GF-D8 (cell line): ENCODE measurements around the gene DNAJC15.
"Not testable (repeated sequence)": the region's sequence is repeated elsewhere in the genome, so short reads cannot be mapped to it uniquely, and the experiment has no call there.

ENCODE experiments used
- DNase-seq: peaks from one replicate; lab custom pipeline; 2025; lab: John Stamatoyannopoulos, UW

DNAJC15 gene

GRCh38 chr13:43005460-43006236, 17.7 kb upstream of the DNAJC15 start:
- DNase-seq: no peak

DNA sequence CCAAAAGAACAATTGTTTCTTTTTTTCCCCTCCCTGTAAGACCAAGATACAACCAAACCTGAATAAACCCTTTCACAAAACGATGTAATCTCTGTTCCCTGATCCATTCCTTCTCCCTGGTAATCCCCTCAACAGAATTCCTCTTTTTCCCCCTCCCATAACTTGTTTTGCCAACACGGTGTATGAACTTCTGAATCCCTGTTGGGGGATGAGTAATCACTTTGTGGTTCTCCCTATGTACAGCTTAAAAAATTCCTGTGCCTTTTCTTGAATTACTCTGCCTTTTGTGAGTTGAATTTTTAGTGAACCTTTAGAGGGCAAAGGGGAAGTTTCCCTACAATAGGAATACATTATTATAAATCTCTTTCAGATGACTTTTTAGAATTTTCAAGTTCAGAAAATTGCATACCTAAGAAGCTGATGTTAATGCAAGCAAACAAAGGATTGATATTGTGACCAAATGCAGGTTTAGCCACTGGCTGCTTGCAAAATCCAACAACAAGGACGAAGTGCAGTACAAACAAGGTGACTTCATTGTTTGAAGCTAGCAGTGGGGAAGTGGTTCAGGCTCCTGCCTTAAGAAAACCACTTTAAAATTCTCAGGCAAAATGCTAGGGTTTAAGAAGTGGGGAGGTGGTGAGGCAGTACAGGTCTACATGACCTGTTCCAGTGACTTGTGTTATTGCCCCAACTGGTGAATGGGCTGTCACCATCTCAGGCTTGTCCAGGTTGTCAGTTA, 16.3 kb upstream of the DNAJC15 start:
- DNase-seq: no peak

DNA sequence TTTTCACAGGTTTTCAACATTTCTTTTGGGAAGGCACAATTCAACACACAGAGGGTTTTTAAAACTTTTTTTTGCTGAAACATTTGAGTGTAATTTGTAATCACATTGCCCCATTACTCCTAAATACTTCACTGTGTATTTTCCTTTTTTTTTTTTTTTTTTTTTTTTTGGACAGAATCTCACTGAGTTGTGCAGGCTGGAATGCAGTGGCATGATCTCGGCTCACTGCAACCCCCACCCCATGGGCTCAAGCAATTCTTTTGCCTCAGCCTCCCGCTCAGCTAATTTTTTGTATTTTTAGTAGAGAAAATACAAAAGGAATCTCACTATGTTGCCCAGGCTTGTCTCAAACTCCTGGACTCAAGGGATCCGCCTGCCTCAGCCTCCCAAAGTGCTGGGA, 14.8 kb upstream of the DNAJC15 start:
- DNase-seq: no peak

- DNase-seq: no peak
Observed at GRCh38 chr13:43009506-43009905, 13.9 kb upstream of the DNAJC15 start.

DNA sequence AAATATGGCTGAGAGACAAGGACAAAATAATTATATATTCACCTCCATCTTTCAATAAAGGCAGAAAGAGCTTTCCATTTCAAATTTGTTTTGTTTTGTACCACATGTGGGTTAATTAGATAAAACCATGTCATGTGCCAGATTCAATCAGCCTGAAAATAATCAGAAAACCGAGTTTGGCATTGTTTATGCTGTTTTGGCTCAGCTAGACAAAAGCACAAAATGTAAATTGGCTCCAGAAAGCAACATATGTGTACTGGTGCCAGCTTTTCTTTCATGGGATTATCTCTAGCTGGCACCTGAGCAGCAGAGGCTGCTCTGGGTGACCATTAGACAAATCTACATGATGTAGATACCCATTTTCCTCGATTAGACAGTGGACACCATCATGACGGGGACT, 9.2 kb upstream of the DNAJC15 start:
- no peak for DNase-seq

GRCh38 chr13:43016226-43016625, 7.2 kb upstream of the DNAJC15 start:
- DNase-seq: no peak

DNA sequence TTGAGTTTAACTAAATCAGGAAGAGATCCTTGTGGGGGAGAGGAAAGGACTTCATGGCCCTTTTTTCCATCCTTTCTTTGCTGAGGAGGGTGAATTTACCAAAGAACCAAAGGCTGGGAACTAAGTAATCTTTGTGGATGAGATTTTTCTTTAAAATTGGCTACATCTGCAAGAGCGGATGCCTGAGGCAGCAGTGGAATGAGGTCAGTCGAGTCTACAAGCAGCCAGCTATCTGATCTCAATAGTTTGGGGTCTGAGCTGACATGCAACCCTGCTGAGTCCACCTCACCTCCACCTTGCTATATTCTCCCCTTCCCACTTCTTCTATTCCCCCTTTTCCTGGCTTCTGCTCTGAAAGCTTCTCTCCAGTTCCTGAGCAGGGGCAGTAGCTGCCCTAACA, 3.6 kb upstream of the DNAJC15 start:
- DNase-seq: no peak

- DNase-seq: no peak
Observed at GRCh38 chr13:43020794-43021193, 2.6 kb upstream of the DNAJC15 start.

GRCh38 chr13:43021926-43022670, 1.3 kb upstream of the DNAJC15 start:
- no peak for DNase-seq

- no peak for DNase-seq
Observed at GRCh38 chr13:43022934-43023288, 475 bp upstream of the DNAJC15 start.

DNA sequence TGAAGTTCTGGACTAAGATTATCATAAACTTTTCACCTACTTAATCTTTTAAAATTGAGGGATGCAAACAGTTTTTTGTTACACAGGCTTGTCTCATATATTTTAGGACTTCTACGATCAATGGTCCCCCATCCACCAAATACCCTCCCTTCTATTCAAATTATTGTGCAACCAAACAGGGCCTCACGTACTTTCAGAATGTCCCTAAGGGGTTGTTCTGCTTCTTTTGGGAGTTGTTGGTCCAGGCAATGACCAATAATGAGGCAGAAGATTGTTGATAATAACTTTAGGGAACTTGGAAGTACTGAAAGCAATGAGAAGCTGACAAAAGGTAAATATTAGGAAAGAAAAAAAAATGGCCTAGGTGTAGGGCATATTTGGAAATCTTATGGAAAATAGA, 2.9 kb downstream of the DNAJC15 start:
- no peak for DNase-seq

DNA sequence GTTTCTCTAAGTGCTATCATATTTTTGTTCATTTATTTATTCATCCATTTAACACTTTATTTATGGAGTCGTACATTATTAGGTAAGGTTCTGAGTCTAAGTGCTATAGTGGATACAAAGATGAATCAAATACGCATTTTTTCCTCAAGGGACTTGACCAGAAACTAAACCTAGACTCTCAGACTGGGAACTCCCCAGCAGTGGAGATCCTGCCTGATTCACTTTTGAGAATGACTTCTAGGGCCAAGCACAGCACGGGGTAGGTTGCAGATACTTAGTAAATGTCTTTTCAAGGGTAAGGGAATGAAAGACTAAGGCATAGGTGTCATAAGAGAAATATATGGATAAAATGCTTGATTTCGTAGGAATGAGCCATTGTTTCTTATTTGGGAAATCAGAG, 7.2 kb downstream of the DNAJC15 start:
- DNase-seq: no peak

DNA sequence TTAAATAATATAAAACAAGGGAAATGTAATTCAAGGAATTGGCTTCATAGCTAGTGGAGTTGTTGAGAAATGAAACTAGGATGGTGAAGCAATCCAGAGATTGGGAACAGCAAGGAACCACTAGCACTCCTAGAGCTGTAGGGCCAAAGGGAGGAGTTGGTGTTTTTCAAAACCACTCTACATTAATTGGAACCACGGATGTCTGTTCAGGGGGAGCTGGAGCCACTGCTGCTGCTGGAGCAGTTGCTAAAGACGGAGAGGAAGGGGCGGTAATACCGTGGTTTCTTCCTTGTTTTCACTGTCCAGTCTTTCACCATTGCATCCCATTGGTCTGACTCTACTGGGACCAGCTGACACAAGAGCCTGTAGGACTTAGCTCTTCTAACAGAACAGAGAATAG, 8.5 kb downstream of the DNAJC15 start:
- DNase-seq: no peak

DNA sequence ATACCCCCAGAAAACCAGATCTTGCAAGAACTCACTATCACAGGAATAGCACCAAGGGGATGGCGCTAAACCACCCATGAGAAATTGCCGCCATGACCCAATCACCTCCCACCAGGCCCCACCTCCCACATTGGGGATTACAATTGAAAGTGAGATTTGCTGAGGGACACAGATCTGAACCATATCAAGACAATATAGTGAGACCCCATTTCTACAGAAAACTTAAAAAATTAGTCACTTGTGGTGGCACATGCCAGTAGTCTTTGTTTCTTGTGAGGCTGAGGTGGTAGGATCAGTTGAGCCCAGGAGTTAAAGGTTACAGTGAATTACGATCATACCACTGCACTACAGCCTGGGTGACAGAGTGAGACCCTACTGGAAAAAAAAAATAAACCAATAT, 9.7 kb downstream of the DNAJC15 start:
- DNase-seq: no peak

DNA sequence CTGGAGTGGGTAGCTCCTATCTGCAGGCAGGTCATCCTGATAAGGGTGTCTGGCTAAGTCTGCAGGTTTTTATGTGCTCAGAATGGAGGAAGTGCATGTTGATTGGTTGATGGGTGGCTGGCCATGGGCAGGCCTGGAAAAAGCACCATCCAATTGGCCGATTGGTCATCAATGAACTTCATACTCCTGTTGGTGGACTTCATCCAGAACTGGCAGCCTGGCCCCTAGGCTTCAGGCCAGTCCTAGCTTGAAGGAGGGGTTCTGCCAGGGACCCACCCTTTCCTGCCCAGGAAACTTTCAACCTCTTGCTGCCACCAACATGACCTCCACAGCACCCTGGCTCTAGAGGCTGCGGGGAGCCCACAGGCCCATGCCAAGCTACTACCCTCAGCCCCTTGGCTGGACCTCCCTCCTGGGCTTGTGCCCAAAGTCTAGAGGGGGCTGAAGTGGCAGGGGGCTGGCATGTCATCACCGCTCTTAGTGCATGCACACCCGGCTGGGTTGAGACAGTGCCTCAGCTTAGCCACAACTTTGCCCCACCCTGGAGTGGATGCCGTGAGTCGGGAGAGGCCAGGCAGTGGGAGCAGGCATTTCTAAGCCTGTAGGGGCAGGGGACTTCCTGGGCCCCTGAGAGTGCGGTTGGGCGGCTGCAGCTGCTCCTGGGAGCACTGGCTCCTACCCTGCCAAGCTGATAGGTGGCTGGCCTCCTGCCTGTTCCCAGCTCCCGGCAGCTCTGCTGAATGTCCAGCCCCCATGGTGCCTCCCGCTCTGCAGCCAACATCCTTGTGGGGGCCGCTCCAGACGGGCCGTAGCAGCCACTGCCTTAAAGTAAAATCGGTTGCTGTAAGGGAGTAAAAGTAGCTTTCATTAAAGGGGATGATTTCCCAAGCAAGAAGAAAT, 13.2 kb downstream of the DNAJC15 start:
- DNase-seq: no peak

DNA sequence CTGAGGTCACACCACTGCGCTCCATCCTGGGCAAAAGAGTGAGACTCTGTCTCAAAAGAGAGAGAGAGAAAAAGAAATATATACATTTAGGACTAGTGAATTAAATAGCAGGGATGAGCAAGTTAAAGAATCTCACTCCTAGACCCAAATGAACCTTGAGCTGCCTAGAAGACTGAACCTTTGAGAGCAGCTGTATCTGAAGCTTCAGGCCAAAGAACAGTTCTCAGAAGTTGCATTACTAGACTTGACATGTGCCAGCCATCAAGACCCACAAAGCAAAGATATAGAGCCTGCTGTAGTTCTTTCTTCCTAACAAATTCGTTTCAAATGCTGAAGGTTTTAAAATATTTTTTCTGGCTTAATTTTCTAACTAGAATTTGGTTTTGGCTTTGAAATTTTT, 16.6 kb downstream of the DNAJC15 start:
- no peak for DNase-seq

DNA sequence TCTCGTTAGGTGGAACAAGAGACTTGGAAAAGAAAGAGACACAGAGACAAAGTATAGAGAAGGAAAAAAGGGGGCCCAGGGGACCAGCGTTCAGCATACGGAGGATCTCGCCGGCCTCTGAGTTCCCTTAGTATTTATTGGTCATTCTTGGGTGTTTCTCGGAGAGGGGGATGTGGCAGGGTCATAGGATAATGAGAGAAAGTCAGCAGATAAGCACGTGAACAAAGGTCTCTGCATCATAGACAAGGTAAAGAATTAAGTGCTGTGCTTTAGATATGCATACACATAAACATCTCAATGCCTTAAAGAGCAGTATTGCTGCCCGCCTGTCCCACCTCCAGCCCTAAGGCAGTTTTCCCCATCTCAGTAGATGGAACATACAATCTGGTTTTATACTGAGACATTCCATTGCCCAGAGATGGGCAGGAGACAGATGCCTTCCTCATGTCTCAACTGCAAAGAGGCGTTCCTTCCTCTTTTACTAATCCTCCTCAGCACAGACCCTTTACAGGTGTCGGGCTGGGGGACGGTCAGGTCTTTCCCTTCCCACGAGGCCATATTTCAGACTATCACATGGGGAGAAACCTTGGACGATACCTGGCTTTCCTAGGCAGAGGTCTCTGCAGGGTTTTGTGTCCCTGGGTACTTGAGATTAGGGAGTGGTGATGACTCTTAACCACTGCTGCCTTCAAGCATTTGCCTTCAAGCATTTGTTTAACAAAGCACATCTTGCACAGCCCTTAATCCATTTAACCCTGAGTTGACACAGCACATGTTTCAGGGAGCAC, 17.4 kb downstream of the DNAJC15 start:
- DNase-seq: not testable (repeated sequence)

DNA sequence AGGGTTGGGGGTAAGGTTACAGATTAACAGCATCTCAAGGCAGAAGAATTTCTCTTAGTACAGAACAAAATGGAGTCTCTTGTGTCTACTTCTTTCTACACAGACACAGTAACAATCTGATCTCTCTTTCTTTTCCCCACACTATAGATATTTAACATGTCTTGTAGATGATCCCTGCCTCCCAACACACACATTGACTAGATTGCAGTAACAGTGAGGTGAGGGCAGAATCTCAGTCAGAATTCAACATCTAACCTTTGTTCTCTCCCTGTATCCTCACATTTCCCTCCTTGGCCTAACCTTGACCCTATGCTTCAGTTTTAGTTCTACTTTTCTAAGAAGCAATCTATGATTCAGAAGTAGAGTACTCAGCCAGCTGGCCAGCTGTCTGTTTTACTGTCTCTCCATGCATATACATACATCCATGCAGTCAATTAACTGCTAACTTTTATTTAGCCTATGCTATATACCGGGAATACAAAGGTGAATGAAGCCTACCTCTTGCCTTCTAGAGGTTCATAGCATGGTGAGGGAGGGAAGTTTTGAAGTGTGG, 18.1 kb downstream of the DNAJC15 start:
- DNase-seq: no peak

DNA sequence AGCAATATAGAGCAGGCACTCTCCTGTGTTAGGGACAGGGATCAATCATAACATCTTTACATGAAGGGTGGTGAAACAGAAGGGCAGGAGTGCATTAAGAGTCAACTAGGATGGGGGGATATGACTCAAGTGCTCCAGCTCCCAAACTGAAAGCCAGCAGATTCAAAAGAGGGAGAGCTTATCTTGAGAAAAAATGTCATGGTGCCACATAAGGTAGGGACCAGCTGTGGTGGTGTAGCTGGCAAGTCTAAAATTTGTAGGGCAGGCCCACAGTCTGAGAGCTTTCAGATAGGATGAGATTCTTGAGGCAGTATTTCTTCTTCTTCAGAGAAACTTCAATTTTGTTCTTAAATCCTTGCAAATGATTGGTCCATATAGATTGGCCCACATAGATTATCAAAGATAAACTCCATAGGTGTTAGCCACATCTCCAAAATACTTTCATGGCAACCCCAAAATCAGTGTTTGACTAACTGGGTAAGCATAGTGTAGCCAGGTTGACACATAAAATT, 19.1 kb downstream of the DNAJC15 start:
- DNase-seq: no peak

GRCh38 chr13:43044720-43045301, 21.4 kb downstream of the DNAJC15 start:
- no peak for DNase-seq
